Measurements from ENCODE around the gene NEK4. TPM values are rescaled to one million over a fixed set of nuclear protein-coding genes. Genes with fewer than 3 reads are reported as not detected.

NEK4 gene
- total RNA-seq, 1 donor from 2014 or later = 32.9 TPM

DNA sequence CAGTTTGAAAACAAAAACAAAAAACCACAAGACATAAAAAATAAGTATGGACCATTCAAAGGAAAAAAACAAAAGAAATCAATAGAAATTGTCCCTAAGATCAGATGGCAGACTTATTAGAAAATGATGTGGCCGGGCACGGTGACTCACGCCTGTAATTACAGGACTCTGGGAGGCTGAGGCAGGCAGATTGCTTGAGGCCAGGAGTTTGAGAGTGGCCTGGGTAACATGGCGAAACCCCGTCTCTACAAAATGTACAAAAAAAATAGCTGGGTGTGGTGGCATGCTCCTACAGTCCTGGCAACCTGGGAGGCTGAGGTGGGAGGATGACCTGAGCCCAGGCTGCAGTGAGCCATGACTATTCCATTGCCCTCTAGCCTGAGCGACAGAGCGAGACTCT, 48.2 kb downstream of the NEK4 start:
- Mint-ChIP-seq H3K4me1 (no peaks in the 10 kb centered on the region), H3K4me3 (no peak overlapping the region), H3K27me3 (ENCODE audit: low read depth) (no peaks in the 10 kb centered on the region), H3K9me3 (peaks cover 10% of the 10 kb centered on the region), H3K36me3 (peaks cover 40% of the 10 kb centered on the region), H3K27ac (no peak overlapping the region)
- no peak for DNase-seq (ENCODE audit: low spot score in 2 of 2, unreplicated experiment in 2 of 2)
- TF ChIP-seq, protein P1, sequence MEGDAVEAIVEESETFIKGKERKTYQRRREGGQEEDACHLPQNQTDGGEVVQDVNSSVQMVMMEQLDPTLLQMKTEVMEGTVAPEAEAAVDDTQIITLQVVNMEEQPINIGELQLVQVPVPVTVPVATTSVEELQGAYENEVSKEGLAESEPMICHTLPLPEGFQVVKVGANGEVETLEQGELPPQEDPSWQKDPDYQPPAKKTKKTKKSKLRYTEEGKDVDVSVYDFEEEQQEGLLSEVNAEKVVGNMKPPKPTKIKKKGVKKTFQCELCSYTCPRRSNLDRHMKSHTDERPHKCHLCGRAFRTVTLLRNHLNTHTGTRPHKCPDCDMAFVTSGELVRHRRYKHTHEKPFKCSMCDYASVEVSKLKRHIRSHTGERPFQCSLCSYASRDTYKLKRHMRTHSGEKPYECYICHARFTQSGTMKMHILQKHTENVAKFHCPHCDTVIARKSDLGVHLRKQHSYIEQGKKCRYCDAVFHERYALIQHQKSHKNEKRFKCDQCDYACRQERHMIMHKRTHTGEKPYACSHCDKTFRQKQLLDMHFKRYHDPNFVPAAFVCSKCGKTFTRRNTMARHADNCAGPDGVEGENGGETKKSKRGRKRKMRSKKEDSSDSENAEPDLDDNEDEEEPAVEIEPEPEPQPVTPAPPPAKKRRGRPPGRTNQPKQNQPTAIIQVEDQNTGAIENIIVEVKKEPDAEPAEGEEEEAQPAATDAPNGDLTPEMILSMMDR (IDR thresholded peaks at IDR 0.05; ENCODE audit: unreplicated experiment) = no peak

- Mint-ChIP-seq H3K4me1 (no peaks in the 10 kb centered on the region), H3K4me3 (no peak overlapping the region)
These were observed 49.1 kb downstream of the NEK4 start for GRCh38 chr3:52721730-52722008.

DNA sequence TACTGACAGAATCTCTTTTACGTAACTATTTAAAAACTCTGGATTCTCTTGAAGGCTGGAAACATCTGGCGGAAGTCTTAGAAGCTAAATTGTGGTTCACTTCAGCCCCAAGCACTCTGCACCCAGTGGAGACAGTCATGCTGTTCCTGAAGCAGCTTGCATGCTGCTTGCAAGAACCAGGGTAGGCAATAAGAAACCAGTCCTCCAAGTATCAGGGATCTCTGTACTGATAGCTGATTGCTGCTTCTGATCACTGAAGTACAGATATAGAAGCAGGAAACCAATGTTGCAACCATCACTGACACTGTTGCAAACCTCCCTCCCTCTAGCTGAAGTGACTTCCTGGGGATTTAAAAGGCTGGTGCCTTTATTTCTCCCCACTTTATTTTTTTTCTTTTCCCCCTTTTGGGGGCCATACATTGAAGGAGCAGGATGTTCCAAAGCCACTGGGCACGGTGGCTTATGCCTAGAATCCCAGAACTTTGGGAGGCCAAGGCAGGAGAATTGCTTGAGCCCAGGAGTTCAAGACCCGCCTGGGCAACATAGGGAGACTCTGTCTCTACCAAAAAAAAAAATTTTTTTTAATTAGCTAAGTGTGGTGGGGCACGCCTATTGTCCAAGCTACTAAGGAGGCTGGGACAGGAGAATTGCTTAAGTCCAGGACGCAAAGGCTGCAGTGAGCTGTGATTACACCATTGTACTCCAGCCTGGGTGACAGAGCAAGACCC, 49.6 kb downstream of the NEK4 start:
- H3K36me3 Mint-ChIP-seq = peaks cover 35% of the 10 kb centered on the region
- H3K4me3 Mint-ChIP-seq = no peak overlapping the region
- no peaks in the 10 kb centered on the region for H3K27me3 Mint-ChIP-seq (ENCODE audit: low read depth)

More at GRCh38 chr3:52721730-52722008, 49.1 kb downstream of the NEK4 start:
- TF ChIP-seq, protein P1 (IDR thresholded peaks at IDR 0.05; ENCODE audit: unreplicated experiment) = no peak
- peaks cover 35% of the 10 kb centered on the region for H3K36me3 Mint-ChIP-seq
- H3K27me3 Mint-ChIP-seq (ENCODE audit: low read depth) = no peaks in the 10 kb centered on the region
- no peak overlapping the region for H3K27ac Mint-ChIP-seq
- no peak for DNase-seq (ENCODE audit: low spot score in 2 of 2, unreplicated experiment in 2 of 2)
- peaks cover 10% of the 10 kb centered on the region for H3K9me3 Mint-ChIP-seq

GRCh38 chr3:52719618-52720017, 51.1 kb downstream of the NEK4 start:
- no peak for DNase-seq (ENCODE audit: low spot score in 2 of 2, unreplicated experiment in 2 of 2)
- H3K4me3 Mint-ChIP-seq = no peak overlapping the region
- peaks cover 4% of the 10 kb centered on the region for H3K9me3 Mint-ChIP-seq
- no peaks in the 10 kb centered on the region for H3K27me3 Mint-ChIP-seq (ENCODE audit: low read depth)
- no peaks in the 10 kb centered on the region for H3K4me1 Mint-ChIP-seq
- H3K27ac Mint-ChIP-seq = no peak overlapping the region
- TF ChIP-seq, protein P1 (IDR thresholded peaks at IDR 0.05; ENCODE audit: unreplicated experiment) = no peak
- H3K36me3 Mint-ChIP-seq = peaks cover 30% of the 10 kb centered on the region

More for the DNA sequence above, 49.6 kb downstream of the NEK4 start:
- TF ChIP-seq, protein P1 (IDR thresholded peaks at IDR 0.05; ENCODE audit: unreplicated experiment) = no peak
- H3K4me1 Mint-ChIP-seq = no peaks in the 10 kb centered on the region
- DNase-seq (ENCODE audit: low spot score in 2 of 2, unreplicated experiment in 2 of 2) = no peak
- peaks cover 9% of the 10 kb centered on the region for H3K9me3 Mint-ChIP-seq
- no peak overlapping the region for H3K27ac Mint-ChIP-seq

DNA sequence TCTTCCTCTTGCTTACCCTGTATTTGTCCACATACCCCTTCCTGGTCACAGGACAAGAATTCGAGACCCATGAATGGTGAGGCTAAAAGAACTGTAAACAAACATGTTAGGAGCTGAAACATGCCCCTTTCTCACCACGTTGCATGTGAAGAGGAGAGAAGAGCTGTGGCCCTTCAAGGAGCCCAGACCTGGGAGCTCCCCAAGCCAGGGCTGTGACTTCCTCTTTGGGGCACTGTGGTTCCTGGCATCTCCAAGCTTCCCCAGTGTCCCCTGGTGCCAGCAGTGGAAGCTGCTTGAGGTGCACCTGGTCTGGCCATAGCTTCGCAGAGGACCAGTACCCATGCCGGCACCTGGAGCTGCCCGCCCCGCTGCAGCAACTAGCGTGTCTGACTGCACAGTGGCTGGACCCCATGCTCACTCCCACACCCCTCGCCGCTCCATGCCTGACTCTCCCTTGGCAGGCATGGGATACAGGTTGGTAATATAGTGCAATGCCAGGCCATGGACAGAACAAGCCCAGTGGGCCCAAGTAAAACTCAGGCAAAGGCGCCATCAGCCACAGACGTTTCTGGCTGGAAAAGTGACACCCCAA, 54.9 kb downstream of the NEK4 start:
- Mint-ChIP-seq H3K4me1 (no peaks in the 10 kb centered on the region), H3K27ac (no peak overlapping the region), H3K4me3 (no peak overlapping the region), H3K27me3 (ENCODE audit: low read depth) (no peaks in the 10 kb centered on the region), H3K36me3 (peaks cover 27% of the 10 kb centered on the region), H3K9me3 (peaks cover 4% of the 10 kb centered on the region)
- TF ChIP-seq, protein P1 (IDR thresholded peaks at IDR 0.05; ENCODE audit: unreplicated experiment) = no peak
- no peak for DNase-seq (ENCODE audit: low spot score in 2 of 2, unreplicated experiment in 2 of 2)

Data from mesothelial cell of epicardium (in vitro differentiated cells).